Activated gamma-delta T cell treated with Interleukin-2 at 50 U/mL for 16 hours (primary cell): ENCODE data around the gene CTSZ.
"Not testable (repeated sequence)": the region's sequence is repeated elsewhere in the genome, so short reads cannot be mapped to it uniquely, and the experiment has no call there.

Experiments used
- DNase-seq: peaks from one replicate; pipeline ENCODE4 v3.0.0-alpha.2; 2020

Gene CTSZ

GRCh38 chr20:58996226-58996611 is 10.8 kb downstream of the CTSZ start:
- no peak for DNase-seq

- DNase-seq, result no peak
These were observed 11.4 kb downstream of the CTSZ start for GRCh38 chr20:58995461-58996225.

GRCh38 chr20:58994390-58995159 is 12.5 kb downstream of the CTSZ start:
- no peak for DNase-seq

GRCh38 chr20:58993332-58994248 is 13.5 kb downstream of the CTSZ start:
- no peak for DNase-seq

GRCh38 chr20:58992911-58993310 is 14.1 kb downstream of the CTSZ start:
- DNase-seq, result no peak

- no peak for DNase-seq
These were observed 15.3 kb downstream of the CTSZ start for GRCh38 chr20:58991715-58992114.

GRCh38 chr20:58990651-58991445 is 16.2 kb downstream of the CTSZ start:
- no peak for DNase-seq

- no peak for DNase-seq
These were observed 17.9 kb downstream of the CTSZ start for GRCh38 chr20:58989196-58989595.

- no peak for DNase-seq
These were observed 18.5 kb downstream of the CTSZ start for GRCh38 chr20:58988565-58988882.

GRCh38 chr20:58987790-58988564 is 19.1 kb downstream of the CTSZ start:
- no peak for DNase-seq

GRCh38 chr20:58986968-58987517 is 20.0 kb downstream of the CTSZ start:
- DNase-seq, result no peak

GRCh38 chr20:58986286-58986967 is 20.6 kb downstream of the CTSZ start:
- DNase-seq, result no peak

- DNase-seq, result no peak
These were observed 21.4 kb downstream of the CTSZ start for GRCh38 chr20:58985656-58986055.

- no peak for DNase-seq
These were observed 22.4 kb downstream of the CTSZ start for GRCh38 chr20:58984691-58985090.

GRCh38 chr20:58983115-58983468 is 24.0 kb downstream of the CTSZ start:
- not testable (repeated sequence) for DNase-seq

- no peak for DNase-seq
These were observed 24.5 kb downstream of the CTSZ start for GRCh38 chr20:58982406-58983114.

GRCh38 chr20:58981628-58982364 is 25.3 kb downstream of the CTSZ start:
- no peak for DNase-seq

GRCh38 chr20:58980711-58981627 is 26.1 kb downstream of the CTSZ start, which contains the start of gene NELFCD:
Gene NELFCD, plus strand, starts transcription at chr20:58981256. Its CDS starts 54 bp downstream, at chr20:58981310.
- peak; percentile 86 for DNase-seq
